Caco-2 (cell line): Measurements from ENCODE around the gene FGD5. TPM values are rescaled to one million over a fixed set of nuclear protein-coding genes. Genes with fewer than 3 reads are reported as not detected.

Experiments
- BruUV-seq: library from RNA; stranded (reverse); fragments of 400-500 nt; replicated peaks from 2 replicates; lab custom pipeline; 2021; lab: Mats Ljungman, UMichigan
- CTCF ChIA-PET: fragments of 300-600 bp; sonication (Branson Sonifier 250); formaldehyde crosslinking; loops from one replicate; lab custom pipeline; 2022; ENCODE audit warnings: antibody characterized with exemption; lab: Charles Lee
- POLR2A ChIA-PET: fragments of 300-600 bp; sonication (Branson Sonifier 250); formaldehyde crosslinking; loops from one replicate; lab custom pipeline; 2022; ENCODE audit warnings: antibody characterized with exemption; lab: Charles Lee
- DNase-seq, 2 experiments: peaks; one replicate each; pipeline versions ENCODE4 v3.0.0 to v3.0.0-alpha.2; 2020 to 2022
- H3K27me3 ChIP-seq: replicated peaks from 2 replicates; pipeline ENCODE4 v1.6.0; 2011; ENCODE audit warnings: low read length; ENCODE audit not compliant: control insufficient read depth, insufficient read depth
- H3K36me3 ChIP-seq: 2 replicates; pipeline ENCODE4 v1.5.1; 2011; ENCODE audit warnings: low read length; ENCODE audit not compliant: control insufficient read depth, insufficient read depth
- H3K4me1 ChIP-seq: fragments of 250-450 bp; sonication (Bioruptor Pico); 2 replicates; pipeline ENCODE4 v1.5.1; 2020; ENCODE audit warnings: mild to moderate bottlenecking
- H3K4me3 ChIP-seq: 2 replicates; pipeline ENCODE4 v1.5.1; 2011; ENCODE audit warnings: low read depth, mild to moderate bottlenecking, control low read depth, low read length
- H3K9me3 ChIP-seq: fragments of 250-450 bp; sonication (Bioruptor Pico); 2 replicates; pipeline ENCODE4 v1.5.1; 2020; ENCODE audit warnings: mild to moderate bottlenecking, moderate library complexity
- H3K27ac Mint-ChIP-seq: one replicate; pipeline ENCODE4 v1.8.0; 2022; ENCODE audit warnings: mixed read lengths; ENCODE audit not compliant: unreplicated experiment
- H3K27me3 Mint-ChIP-seq: one replicate; pipeline ENCODE4 v1.8.0; 2022; ENCODE audit warnings: mixed read lengths; ENCODE audit not compliant: insufficient read depth, unreplicated experiment
- H3K36me3 Mint-ChIP-seq: one replicate; pipeline ENCODE4 v1.8.0; 2022; ENCODE audit warnings: mild to moderate bottlenecking, mixed read lengths; ENCODE audit not compliant: insufficient read depth, unreplicated experiment
- H3K4me1 Mint-ChIP-seq: one replicate; pipeline ENCODE4 v1.8.0; 2022; ENCODE audit warnings: low read depth, mixed read lengths; ENCODE audit not compliant: unreplicated experiment
- H3K4me3 Mint-ChIP-seq: one replicate; pipeline ENCODE4 v1.8.0; 2022; ENCODE audit warnings: mild to moderate bottlenecking, moderate library complexity, mixed read lengths; ENCODE audit not compliant: unreplicated experiment
- H3K9me3 Mint-ChIP-seq: one replicate; pipeline ENCODE4 v1.8.0; 2022; ENCODE audit warnings: mixed read lengths; ENCODE audit not compliant: unreplicated experiment
- intact Hi-C: fragments of 100-400 bp; cut with micrococcal nuclease; formaldehyde crosslinking; loops from one replicate; pipeline ENCODE4 v1.10.0; 2022; ENCODE audit not compliant: unreplicated experiment
- total RNA-seq: library from RNA; stranded (reverse); gene quantifications from 2 replicates; pipeline ENCODE4 v1.2.3, GENCODE V29; 2022
- TF ChIP-seq, protein P1 (sequence below), 2 experiments: fragments of 200-600 bp in 1 of 2; IDR thresholded peaks; 1 replicate in 1 of 2; 2 replicates in 1 of 2; pipeline versions ENCODE4 v1.5.1 to v1.8.0; 2011 to 2022; ENCODE audit warnings: antibody characterized with exemption in 1 of 2, control low read depth in 1 of 2, inconsistent platforms in 1 of 2, low read depth in 1 of 2, low read length in 1 of 2, mild to moderate bottlenecking in 1 of 2, moderate library complexity in 1 of 2; ENCODE audit not compliant: insufficient read depth in 1 of 2, severe bottlenecking in 1 of 2, unreplicated experiment in 1 of 2

The FGD5 gene
- total RNA-seq, 1 experiment from 2014 or later = 0.25 TPM

DNA sequence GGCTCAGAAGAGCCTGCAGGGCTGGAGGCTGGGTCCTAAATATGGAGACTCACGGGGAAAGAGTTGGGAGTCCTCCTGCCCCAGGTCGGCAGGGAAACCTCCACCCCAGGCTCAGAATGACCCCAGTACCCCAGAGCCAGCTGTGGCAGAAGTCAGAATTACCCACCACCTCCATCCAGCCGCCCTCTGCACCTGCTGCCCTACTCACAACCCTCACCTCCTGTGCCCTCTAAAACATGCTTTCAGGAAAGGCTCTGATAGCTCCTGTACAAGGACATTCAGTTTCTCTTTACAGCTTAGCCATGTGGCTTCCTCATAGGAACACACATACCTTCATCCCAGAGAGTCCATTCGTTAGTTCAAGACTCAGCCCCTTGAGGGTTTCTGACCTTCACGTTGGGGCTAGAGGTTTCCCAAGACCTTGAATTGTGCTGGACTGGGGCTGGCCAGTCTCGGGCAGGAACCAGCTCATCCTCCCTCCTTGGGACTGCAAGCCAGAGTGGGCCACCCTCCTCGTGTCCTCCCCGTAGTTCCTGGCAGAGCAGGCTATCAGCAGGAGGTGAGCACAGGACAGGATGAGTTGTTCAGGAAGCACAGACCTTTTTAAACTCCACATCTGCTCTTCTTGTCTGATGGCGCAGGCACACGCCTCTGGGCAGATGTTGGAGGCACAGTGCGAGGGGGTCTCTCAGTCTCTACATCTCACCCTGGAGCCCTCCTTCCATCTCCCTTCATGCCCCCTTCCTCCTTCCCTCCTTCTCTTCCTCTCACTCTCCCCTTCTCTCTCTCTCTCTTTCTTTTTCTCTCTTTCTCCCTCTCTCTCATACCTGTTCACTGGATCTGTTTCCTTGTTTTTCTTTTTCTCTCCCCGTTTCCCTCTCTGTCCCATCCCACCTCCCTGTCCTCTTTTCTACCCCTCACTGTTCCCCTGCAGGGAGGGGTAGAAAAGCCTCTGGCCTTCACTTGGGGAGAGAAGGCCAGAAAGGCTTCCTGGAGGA lies 72.7 kb downstream of the FGD5 start:
- Mint-ChIP-seq H3K27me3 (peaks cover 22% of the 10 kb centered on the region), H3K4me1 (no peaks in the 10 kb centered on the region), H3K9me3 (no peaks in the 10 kb centered on the region), H3K27ac (no peak overlapping the region), H3K4me3 (no peak overlapping the region), H3K36me3 (no peaks in the 10 kb centered on the region)
- no peaks in the 10 kb centered on the region for H3K4me1 ChIP-seq
- BruUV-seq = no TSS peak
- TF ChIP-seq, protein P1, sequence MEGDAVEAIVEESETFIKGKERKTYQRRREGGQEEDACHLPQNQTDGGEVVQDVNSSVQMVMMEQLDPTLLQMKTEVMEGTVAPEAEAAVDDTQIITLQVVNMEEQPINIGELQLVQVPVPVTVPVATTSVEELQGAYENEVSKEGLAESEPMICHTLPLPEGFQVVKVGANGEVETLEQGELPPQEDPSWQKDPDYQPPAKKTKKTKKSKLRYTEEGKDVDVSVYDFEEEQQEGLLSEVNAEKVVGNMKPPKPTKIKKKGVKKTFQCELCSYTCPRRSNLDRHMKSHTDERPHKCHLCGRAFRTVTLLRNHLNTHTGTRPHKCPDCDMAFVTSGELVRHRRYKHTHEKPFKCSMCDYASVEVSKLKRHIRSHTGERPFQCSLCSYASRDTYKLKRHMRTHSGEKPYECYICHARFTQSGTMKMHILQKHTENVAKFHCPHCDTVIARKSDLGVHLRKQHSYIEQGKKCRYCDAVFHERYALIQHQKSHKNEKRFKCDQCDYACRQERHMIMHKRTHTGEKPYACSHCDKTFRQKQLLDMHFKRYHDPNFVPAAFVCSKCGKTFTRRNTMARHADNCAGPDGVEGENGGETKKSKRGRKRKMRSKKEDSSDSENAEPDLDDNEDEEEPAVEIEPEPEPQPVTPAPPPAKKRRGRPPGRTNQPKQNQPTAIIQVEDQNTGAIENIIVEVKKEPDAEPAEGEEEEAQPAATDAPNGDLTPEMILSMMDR (IDR thresholded peaks at IDR 0.05; ENCODE audit: insufficient read depth in 1 of 2, low read depth in 1 of 2, low read length in 1 of 2, severe bottlenecking in 1 of 2, unreplicated experiment in 1 of 2) = no peak
- no peaks in the 10 kb centered on the region; the same call in none of the 2 replicates for H3K27me3 ChIP-seq
- intact Hi-C loops = no loop called here
- ChIA-PET CTCF (no interaction called here), POLR2A (no interaction called here)
- H3K9me3 ChIP-seq = no peaks in the 10 kb centered on the region
- DNase-seq = no peak
- no peak overlapping the region for H3K4me3 ChIP-seq
- H3K36me3 ChIP-seq = no peaks in the 10 kb centered on the region

DNA sequence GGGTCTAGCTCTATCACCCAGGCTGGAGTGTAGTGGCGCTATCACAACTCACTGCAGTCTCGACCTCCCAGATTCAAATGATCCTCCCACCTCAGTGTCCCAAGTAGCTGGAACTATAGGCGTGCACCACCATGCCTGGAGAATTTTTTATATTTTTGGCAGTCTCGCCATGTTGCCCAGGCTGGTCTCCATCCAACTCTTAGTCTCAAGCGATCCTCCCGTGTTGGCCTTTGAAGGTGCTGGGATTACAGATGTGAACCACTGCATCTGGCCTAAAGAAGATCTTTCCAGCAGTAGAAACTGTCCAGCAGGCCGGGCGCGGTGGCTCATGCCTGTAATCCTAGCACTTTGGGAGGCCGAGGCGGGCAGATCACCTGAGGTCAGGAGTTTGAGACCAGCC lies 73.5 kb downstream of the FGD5 start:
- TF ChIP-seq, protein P1 (IDR thresholded peaks at IDR 0.05; ENCODE audit: insufficient read depth in 1 of 2, low read depth in 1 of 2, low read length in 1 of 2, severe bottlenecking in 1 of 2, unreplicated experiment in 1 of 2) = no peak
- no peaks in the 10 kb centered on the region for H3K4me1 ChIP-seq
- Mint-ChIP-seq H3K27me3 (peaks cover 20% of the 10 kb centered on the region), H3K4me3 (no peak overlapping the region), H3K9me3 (no peaks in the 10 kb centered on the region), H3K4me1 (no peaks in the 10 kb centered on the region), H3K36me3 (no peaks in the 10 kb centered on the region), H3K27ac (no peak overlapping the region)
- no peaks in the 10 kb centered on the region for H3K36me3 ChIP-seq
- BruUV-seq = no TSS peak
- no peak overlapping the region for H3K4me3 ChIP-seq
- POLR2A ChIA-PET = no interaction called here
- intact Hi-C loops = no loop called here
- no peak for DNase-seq
- no peaks in the 10 kb centered on the region for H3K9me3 ChIP-seq
- CTCF ChIA-PET = no interaction called here
- H3K27me3 ChIP-seq = no peaks in the 10 kb centered on the region; the same call in 1 of the 2 replicates

DNA sequence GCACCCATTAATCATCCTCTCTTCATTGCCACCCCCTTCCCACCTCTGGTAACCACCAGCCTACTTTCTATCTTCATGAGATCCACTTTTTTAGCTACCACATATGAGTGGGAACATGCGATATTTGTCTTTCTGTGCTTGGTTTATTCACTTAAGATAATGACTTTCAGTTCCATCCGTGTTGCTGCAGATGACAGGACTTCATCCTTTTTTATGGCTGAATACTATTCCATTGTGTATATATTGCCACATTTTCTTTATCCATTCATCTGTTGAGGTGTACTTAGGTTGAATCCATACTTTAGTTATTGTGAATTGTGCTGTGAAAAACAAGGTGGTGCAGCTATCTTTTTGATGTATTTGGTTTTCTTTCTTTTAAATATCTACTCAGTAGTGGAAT lies 75.3 kb downstream of the FGD5 start:
- Mint-ChIP-seq H3K36me3 (no peaks in the 10 kb centered on the region), H3K27ac (no peak overlapping the region), H3K4me3 (no peak overlapping the region), H3K9me3 (no peaks in the 10 kb centered on the region), H3K27me3 (peaks cover 23% of the 10 kb centered on the region), H3K4me1 (no peaks in the 10 kb centered on the region)
- POLR2A ChIA-PET = interaction anchor here (0.6 kb wide), 1 partner anchor 18 kb away, joined by 9 read pairs; no protein-coding TSS in a partner anchor
- BruUV-seq = no TSS peak
- no peak for DNase-seq
- H3K4me3 ChIP-seq = no peak overlapping the region
- no peaks in the 10 kb centered on the region for H3K36me3 ChIP-seq
- TF ChIP-seq, protein P1 (IDR thresholded peaks at IDR 0.05; ENCODE audit: insufficient read depth in 1 of 2, low read depth in 1 of 2, low read length in 1 of 2, severe bottlenecking in 1 of 2, unreplicated experiment in 1 of 2) = no peak
- intact Hi-C loops = no loop called here
- no peaks in the 10 kb centered on the region for H3K9me3 ChIP-seq
- CTCF ChIA-PET = interaction anchor here (0.7 kb wide), 1 partner anchor 77 kb away, joined by 3 read pairs; no protein-coding TSS in a partner anchor
- H3K27me3 ChIP-seq = no peaks in the 10 kb centered on the region; the same call in 1 of the 2 replicates
- H3K4me1 ChIP-seq = no peaks in the 10 kb centered on the region
